ENCODE results near the gene TMEM25. TPM values are rescaled to one million over a fixed set of nuclear protein-coding genes. Genes with fewer than 3 reads are reported as not detected.
A peak's percentile ranks its signal among the peaks of the same experiment; 100 is the strongest.
"Not testable (repeated sequence)": the region's sequence is repeated elsewhere in the genome, so short reads cannot be mapped to it uniquely, and the experiment has no call there.

The TMEM25 gene
- total RNA-seq, result 10 to 100 TPM; 22.4 to 30.6 TPM
- 24.2 TPM for polyA plus RNA-seq (2013, experiment 1 of 2)
- 24.8 TPM for polyA plus RNA-seq (2013, experiment 2 of 2)
- long read RNA-seq, experiment 1, partial matches to known transcripts, result 0 of 3 reads
- long read RNA-seq, experiment 1, other reads (novel, unspliced or antisense), result 2 of 3 reads
- long read RNA-seq, experiment 2, partial matches to known transcripts, result 3 of 18 reads
- long read RNA-seq, experiment 2, other reads (novel, unspliced or antisense), result 11 of 18 reads
- long read RNA-seq, experiment 3, transcript TMEM25-201 (9 exons, 2,409 nt), result major isoform, 12 of 55 reads
- long read RNA-seq, experiment 3, partial matches to known transcripts, result 12 of 55 reads
- long read RNA-seq, experiment 3, other reads (novel, unspliced or antisense), result 26 of 55 reads
- long read RNA-seq, experiment 4, partial matches to known transcripts, result 0 of 6 reads
- long read RNA-seq, experiment 4, other reads (novel, unspliced or antisense), result 5 of 6 reads

DNA sequence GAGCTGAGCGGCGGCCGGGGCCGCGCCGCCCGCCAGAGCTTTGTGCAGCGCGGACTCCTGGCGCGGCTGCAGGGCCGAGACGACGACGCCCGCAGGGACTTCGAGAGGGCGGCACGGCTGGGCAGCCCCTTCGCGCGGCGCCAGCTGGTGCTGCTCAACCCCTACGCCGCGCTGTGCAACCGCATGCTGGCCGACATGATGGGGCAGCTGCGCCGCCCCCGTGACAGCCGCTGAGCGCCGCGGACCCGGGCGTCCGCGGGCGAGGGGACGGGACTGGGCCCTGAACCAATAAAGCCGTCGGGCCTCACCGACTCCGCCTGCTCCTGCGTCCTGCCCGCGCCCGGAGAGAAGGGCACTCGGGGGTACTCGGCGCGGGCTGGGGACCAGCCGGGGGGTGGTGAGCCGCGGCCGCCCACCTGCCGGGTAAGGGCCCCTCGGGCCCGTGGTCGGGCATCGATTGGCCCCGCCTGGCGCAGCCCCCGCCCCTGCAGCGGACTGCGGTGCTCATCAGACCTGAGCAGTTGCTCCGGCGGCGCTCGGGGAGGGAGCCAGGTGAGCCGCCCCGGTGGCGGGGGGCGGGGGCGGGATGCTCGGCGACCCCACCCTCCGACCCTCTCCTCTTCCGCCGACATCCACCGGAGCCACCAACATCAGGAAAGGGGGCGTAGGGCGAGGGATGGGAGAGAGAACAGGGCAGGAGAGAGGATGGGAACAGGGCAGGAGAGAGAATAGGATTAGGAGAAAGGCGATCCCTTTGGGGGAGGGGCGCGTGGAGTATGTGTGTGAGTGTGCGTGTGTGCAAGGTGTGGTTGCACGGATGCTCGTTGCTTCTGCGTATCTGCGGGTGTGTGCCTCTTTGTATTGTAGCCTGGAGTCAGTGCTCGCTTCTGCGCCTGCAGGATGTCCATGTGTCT is at the start of gene TMEM25:
TMEM25 (plus strand) TSS at position 510 of the 914 bp plus-strand sequence. CDS start 610 bp downstream, outside the sequence.
- Mint-ChIP-seq H3K4me1 (peaks cover 36% of the 10 kb centered on the region), H3K4me3 (peak within 1 kb of the TSS; percentile 85), H3K27ac (peak within 1 kb of the TSS; percentile 66), H3K36me3 (ENCODE audit: low read depth) (peaks cover 3% of the 10 kb centered on the region), H3K9me3 (no peaks in the 10 kb centered on the region), H3K27me3 (ENCODE audit: insufficient read depth) (no peaks in the 10 kb centered on the region)
- peaks cover 3% of the 10 kb centered on the region for H3K36me3 ChIP-seq (ENCODE audit: control insufficient read depth, insufficient read depth, low read length)
- TF ChIP-seq CTCF (conservative IDR thresholded peaks at IDR 0.05), result no peak
- WGBS, 2 experiments (ENCODE audit: insufficient coverage in 1 of 2, insufficient read length in 1 of 2), result 1 to 3% methylated on average over 28 to 84 of the region's 94 CpGs
- peaks cover 7% of the 10 kb centered on the region for H3K4me1 ChIP-seq (ENCODE audit: control insufficient read depth, insufficient read depth, low read length)
- peak; percentile 91 for DNase-seq
- peak within 1 kb of the TSS; percentile 61 for H3K27ac ChIP-seq (ENCODE audit: low read depth, low read length)
- peak within 1 kb of the TSS; percentile 80 for H3K4me3 ChIP-seq (ENCODE audit: low read length)
- H3K9ac ChIP-seq (ENCODE audit: extremely low read depth, low read length, poor library complexity, severe bottlenecking), result peak within 1 kb of the TSS; percentile 48
- H3K27me3 ChIP-seq (ENCODE audit: control insufficient read depth, insufficient read depth, low read length, poor library complexity, severe bottlenecking), result no peaks in the 10 kb centered on the region
- H3K9me3 ChIP-seq (ENCODE audit: control insufficient read depth, low read length), result no peaks in the 10 kb centered on the region

GRCh38 chr11:118481238-118481637 is 49.8 kb upstream of the TMEM25 start:
- H3K27me3 Mint-ChIP-seq (ENCODE audit: insufficient read depth); H3K4me3 Mint-ChIP-seq; H3K9me3 Mint-ChIP-seq; H3K27ac Mint-ChIP-seq; H3K27me3 ChIP-seq (ENCODE audit: control insufficient read depth, insufficient read depth, low read length, poor library complexity, severe bottlenecking); H3K4me3 ChIP-seq (ENCODE audit: low read length); H3K9ac ChIP-seq (ENCODE audit: extremely low read depth, low read length, poor library complexity, severe bottlenecking); H3K9me3 ChIP-seq (ENCODE audit: control insufficient read depth, low read length); DNase-seq; H3K27ac ChIP-seq (ENCODE audit: low read depth, low read length); H3K4me1 ChIP-seq (ENCODE audit: control insufficient read depth, insufficient read depth, low read length); H3K4me1 Mint-ChIP-seq: not testable (repeated sequence)
- peaks cover 83% of the 10 kb centered on the region for H3K36me3 Mint-ChIP-seq (ENCODE audit: low read depth)
- WGBS, 2 experiments (ENCODE audit: insufficient coverage in 1 of 2, insufficient read length in 1 of 2), result 100% methylated on average over 1 of the region's 1 CpG; no CpG with 5 or more reads in 1 of the 2 experiments
- peaks cover 91% of the 10 kb centered on the region for H3K36me3 ChIP-seq (ENCODE audit: control insufficient read depth, insufficient read depth, low read length)

- Histone ChIP-seq H3K27me3 (ENCODE audit: control insufficient read depth, insufficient read depth, low read length, poor library complexity, severe bottlenecking) (no peaks in the 10 kb centered on the region), H3K9ac (ENCODE audit: extremely low read depth, low read length, poor library complexity, severe bottlenecking) (no peak overlapping the region), H3K9me3 (ENCODE audit: control insufficient read depth, low read length) (no peaks in the 10 kb centered on the region), H3K4me3 (ENCODE audit: low read length) (no peak overlapping the region), H3K4me1 (ENCODE audit: control insufficient read depth, insufficient read depth, low read length) (no peaks in the 10 kb centered on the region), H3K27ac (ENCODE audit: low read depth, low read length) (no peak overlapping the region), H3K36me3 (ENCODE audit: control insufficient read depth, insufficient read depth, low read length) (peaks cover 85% of the 10 kb centered on the region)
- H3K4me3 Mint-ChIP-seq, result no peak overlapping the region
- peaks cover 74% of the 10 kb centered on the region for H3K36me3 Mint-ChIP-seq (ENCODE audit: low read depth)
- WGBS, 2 experiments (ENCODE audit: insufficient coverage in 1 of 2, insufficient read length in 1 of 2), result 92 to 100% methylated on average over 2 to 3 of the region's 3 CpGs
- no peak for DNase-seq
- no peak overlapping the region for H3K27ac Mint-ChIP-seq
- H3K27me3 Mint-ChIP-seq (ENCODE audit: insufficient read depth), result no peaks in the 10 kb centered on the region
- H3K9me3 Mint-ChIP-seq, result no peaks in the 10 kb centered on the region
- no peaks in the 10 kb centered on the region for H3K4me1 Mint-ChIP-seq
- TF ChIP-seq CTCF (conservative IDR thresholded peaks at IDR 0.05), result no peak
Measured at GRCh38 chr11:118484405-118484804, 46.6 kb upstream of the TMEM25 start.

All from endodermal cell (in vitro differentiated cells).